Measurements from ENCODE around the gene CD55.

The CD55 gene

DNA sequence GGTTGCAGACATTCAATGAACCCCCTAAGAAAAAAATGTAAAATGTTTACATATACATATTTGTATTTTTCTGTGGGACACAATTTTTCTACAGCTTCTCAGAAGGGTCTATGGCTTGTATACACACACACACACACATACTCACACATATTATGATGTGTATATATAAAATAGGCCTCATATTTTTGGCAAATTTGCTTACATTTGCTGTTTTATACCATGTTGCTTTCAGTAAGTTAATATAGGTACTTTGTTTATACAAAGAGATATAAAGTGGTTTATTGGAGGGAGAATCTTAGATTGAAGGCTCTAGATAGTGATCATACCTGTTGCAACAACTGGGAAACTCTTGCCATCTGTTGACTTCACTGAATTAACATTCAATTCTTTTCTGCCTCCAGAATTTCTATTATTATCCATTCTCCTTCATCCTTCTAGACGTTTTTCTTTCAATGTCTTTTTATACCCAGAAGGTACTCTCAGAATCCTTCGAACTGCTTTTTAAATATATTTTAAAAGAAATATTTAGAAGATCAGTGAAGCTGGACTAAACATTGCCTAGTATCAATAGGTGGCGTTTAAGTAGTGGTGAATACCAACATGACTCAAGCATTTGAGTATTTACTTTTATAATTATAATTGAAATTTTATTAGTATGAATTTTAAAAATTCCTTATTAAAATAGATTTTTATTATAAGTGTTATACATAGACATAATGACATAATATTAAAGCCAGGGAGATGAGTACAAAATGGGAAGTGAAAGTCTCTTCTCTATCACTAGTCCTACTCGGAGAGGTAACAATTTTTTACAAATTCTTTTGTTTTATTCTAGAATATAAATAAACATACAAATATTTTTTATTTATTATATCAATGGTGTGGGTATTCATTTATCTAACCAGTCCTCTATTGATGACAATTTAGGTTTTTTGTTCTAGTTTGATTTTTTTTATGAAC lies 10.2 kb downstream of the CD55 start:
- no peak for DNase-seq

DNA sequence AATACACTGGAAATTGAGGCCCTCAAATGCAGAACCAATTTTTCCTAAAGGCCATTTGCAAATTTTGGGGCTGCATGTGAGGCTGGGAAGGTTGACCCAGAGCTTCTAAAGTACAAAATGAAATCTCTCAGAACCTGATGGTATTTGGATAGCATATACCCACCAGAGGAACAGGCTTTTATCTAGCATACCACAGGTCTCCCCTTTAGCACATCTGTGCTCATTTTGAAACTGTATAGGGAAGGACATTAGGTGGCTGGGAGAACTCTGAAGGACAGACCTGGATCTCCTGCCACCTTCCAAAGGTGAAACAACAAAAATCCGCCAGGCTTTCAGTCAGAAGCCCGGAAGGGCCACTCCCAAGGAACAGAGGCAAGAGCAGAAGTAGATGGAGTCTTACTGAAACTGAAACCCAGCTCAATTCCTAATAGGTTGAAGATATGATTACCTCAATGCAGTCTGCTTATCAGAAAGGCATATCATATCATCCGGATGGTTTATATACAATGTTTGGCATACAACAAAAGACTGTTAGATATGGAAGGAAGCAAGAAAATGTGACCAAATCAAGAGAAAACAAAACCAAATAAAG lies 11.6 kb downstream of the CD55 start:
- no peak for DNase-seq

DNA sequence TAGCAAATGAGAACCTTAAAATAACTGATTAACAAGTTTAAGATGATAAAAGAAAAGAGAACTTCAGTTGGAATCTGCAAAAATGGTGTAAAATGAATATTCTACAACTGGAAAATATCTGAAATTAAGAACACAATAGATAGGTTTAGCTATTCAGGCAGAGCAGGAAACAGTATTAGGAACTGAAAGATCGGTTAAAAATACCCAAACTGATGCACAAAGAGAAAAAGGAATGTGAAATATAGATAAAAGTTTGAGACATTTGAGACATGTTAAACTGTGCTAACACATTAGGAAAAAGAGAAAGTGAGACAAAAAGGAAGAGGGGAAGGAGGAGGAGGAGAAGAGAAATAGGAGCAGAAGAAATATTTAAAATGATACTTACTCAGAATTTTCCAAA lies 12.1 kb downstream of the CD55 start:
- DNase-seq = no peak

DNA sequence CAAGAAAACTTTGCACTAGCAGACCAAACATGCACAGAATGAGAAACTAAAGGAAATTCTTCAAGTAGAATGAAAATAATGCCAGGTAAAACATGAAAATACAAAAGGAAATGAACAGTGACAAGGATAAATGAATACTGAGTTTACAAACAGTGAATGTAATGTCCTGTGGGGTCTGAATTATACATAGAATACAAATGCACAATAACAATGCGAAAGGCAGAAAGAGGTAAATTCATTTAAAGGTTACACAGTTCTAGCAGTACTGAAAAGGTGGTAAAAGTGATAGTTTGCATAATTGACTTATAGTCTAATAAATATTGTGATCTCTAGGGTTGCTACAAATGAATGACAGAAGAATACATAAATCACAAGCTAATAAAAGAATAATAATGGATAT lies 12.9 kb downstream of the CD55 start:
- DNase-seq = no peak

DNA sequence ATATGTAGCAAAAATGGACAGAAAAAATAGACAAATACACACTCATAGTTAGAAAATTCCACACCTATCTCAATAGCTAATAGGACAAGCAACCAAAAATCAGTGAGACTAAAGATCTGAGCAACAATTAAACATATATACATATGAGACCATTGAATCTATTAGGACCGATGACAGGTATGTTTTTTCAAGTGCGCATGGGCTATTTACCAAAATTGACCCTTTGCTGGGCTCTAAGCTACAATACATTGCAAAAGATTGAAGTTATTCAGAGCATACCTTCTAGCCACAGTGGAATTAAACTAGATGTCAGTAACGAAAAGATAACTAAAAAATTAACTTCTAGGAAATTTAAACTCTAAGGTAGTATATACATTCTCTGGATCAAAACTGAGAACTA lies 13.7 kb downstream of the CD55 start:
- DNase-seq = no peak

DNA sequence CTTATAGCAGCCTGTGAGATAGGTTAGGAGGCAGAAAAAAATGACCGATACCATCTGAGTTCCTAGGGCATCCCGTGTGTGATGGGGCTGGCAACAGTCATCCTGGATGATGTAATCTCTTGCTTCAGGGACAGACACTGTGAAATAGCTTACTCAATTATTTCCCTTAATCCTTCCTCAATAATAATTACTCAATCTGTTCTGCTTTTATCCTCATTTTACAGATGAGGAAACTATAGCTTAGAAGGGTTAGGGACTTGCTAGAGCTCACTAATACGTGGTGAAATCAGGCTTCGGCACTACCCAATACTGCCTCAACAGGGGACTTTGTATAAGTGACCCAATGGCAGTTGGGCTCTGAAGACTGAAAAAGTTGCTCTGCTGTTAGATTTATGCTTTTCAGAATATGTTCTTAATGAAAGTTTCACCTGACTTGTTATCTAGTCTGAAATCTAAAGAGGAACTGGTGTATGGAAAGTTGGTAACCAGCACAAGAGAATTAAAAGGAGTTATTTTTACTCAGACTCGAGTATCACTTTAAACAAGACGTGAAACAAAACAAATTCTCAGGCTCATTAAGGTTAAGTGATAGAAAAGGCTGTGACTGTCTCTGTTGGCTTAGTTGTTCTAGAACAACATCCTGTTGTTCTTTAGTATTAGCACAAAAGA lies 14.4 kb downstream of the CD55 start:
- peak in 1 of 2 experiments; percentile 20 for DNase-seq

DNA sequence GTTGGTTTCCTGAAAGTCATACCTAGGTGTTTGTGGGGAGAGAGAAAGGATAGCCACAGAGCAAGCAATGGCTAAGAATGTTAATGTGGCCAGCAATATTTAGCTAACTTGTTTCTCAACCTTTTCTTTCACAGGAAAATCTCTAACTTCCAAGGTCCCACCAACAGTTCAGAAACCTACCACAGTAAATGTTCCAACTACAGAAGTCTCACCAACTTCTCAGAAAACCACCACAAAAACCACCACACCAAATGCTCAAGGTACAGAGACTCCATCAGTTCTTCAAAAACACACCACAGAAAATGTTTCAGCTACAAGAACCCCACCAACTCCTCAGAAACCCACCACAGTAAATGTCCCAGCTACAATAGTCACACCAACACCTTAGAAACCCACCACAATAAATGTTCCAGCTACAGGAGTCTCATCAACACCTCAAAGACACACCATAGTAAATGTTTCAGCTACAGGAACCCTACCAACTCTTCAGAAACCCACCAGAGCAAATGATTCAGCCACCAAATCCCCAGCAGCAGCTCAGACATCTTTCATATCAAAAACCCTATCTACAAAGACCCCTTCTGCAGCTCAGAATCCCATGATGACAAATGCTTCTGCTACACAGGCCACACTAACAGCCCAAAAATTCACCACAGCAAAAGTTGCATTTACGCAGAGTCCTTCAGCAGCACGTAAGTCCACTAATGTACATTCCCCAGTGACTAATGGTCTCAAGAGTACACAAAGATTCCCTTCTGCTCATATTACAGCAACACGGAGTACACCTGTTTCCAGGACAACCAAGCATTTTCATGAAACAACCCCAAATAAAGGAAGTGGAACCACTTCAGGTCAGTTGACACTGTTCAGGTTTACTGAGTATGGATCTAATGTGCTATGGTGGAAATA lies 15.3 kb downstream of the CD55 start:
- DNase-seq = no peak

DNA sequence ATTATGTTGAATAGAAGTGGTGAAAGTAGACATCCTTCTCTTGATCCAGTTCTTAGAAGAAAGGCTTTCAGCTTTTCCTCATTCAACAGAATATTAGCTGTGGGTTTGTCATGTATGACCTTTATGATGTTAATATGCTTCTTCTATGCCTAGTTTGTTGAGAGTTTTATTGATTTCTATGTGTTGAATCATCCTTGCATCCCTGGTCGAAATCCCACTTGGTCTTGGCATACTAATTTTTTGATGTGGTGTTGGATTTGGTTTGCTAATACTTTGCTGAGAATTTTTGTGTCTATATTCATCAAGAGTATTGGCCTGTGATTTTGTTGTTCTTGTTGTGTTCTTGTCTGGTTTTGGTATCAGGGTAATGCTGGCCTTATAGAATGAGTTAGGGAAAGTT lies 20.9 kb downstream of the CD55 start:
- DNase-seq = no peak

DNA sequence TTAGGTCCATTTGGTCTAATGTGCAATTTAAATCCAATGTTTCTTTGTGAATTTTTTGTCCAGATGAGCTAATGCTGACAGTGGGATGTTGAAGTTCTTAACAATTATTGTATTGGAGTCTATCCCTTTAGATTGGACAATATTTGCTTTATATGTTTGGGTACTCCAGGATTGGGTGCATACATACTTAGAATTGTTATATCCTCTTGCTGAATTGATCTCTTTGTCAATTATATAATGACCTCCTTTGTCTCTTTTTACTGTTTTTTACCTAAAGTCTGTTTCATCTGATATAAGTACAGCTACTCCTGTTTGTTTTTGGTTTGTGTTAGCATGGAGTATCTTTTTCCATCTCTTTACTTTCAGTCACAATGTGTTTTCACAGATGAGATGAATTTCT lies 22.2 kb downstream of the CD55 start:
- no peak for DNase-seq

DNA sequence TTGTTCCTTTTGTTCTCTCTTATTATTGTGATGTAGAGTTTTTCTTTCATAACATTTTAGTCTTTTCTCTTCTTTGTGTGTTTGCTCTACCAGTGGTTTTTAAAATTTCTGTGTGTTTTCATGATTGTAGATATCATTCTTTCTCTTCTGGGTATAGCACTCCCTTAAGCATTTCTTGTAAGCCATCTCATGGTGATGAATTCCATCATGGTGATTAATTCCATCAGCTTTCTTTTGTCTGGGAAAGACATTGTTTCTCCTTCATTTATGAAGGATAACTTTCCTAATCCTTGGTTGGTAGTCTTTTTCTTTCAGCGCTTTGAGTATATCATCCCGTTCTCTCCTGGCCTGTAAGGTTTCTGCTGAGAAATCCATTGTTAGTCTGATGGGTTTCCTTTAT lies 22.7 kb downstream of the CD55 start:
- no peak for DNase-seq

DNA sequence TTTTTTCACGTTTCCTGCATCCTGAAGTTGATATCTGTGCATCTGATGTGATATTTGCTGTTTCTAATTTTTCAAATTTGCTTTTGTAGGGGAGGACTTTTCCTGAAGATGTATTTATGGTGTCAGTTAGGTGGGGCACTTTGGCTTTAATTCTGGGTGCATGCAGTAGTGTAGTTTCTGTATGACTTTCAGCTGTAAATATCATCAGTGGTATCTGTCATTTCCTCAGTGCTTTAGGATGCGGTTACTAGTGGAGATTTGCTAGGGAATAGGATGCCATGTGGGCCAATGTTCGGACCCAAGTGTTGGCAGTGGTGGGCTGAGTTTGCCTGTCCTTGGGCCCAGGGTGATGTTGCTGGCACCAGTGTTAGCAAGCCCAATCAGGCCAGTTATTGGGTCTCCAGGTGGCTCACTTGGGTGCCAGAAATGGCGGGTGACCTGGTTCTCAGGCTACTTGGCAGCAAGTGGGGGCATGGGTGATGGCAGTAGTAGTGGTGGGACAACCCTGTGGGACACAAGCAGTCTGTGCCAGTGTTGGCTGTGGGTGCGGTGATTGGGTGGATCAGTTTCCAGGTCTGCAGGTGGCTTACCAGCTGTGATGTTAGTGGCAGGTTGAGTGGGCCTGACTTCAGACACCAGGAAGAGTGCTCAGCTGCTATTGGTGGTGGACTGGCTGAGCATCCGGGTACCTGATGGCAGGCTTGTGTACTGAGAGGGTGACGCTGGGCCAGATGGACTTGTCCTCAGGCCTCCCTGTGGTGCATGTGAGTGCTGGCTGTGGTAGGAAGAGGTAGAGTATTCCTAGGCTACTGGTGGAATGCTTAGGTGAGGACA lies 24.4 kb downstream of the CD55 start:
- DNase-seq = no peak

DNA sequence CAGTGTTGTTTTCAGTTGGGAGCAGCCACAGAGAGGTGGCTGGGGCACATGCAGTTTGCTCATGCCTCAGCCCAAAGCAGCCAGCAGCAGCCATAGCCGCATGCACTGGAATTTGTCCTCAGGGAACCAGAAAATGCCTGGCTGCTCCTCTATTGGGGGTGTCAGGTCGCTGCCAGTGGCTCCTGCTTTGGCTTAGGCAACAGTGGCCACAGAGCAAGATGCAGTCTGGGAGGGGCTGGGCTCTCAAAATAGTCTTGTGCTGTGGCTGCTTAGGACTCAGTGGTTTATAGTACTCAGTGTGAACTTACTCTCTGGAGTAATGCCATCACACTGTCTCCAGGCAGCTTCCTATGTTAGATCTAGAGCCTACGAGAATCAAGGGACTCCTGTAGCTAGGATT lies 25.0 kb downstream of the CD55 start:
- DNase-seq = no peak

DNA sequence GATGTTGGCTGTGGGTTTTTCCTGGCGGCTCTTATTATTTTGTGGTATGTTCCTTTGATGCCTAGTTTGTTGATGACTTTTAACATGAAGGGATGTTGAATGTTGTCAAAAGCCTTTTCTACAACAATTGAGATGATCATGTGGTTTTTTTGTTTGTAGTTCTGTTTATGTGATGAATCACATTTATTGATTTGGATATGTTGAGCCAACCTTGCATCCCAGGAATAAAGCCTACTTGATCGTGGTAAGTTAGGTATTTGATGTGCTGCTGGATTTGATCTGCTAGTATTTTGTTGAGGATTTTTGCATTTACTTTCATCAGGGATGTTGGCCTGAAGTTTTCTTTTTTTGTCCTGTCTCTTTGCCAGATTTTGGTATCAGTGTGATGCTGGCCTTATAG lies 28.5 kb downstream of the CD55 start:
- no peak for DNase-seq

DNA sequence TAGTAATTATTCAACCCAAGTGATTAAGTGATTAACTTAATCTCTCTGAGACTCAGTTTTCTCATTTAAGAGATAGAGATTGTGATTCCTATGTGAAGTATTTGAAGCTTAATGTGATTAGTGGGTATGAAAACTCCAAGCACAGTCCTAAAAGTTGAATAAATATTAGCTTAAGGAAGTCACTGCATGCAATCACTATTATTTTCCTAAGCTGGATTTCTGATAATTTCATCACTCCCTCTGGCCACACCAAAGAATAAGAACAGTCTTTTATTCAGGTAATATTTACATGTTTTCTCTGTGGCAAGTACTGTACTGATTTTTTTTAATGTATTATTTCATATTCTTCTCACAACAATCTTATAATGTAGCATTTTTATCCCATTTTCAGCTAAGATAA lies 31.1 kb downstream of the CD55 start:
- DNase-seq = no peak

DNA sequence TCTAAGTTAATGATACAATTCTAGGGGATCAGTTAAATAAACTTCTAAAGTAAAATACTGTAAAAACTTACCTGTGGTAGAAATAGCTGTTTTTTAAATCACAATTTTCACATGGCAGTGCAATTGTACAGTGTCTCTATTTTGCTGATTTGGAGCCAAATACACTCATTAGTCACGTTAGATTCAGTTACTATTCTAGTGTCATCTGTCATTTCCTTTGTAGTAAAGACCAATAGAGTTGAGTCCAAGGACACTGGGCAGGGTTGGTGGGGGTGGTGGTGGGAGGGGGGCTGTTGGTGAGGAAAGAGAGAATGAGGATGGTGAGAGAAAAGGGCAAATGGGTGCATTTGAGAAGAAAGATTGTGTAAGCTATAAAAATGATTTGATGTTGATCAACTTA lies 33.6 kb downstream of the CD55 start:
- no peak for DNase-seq

DNA sequence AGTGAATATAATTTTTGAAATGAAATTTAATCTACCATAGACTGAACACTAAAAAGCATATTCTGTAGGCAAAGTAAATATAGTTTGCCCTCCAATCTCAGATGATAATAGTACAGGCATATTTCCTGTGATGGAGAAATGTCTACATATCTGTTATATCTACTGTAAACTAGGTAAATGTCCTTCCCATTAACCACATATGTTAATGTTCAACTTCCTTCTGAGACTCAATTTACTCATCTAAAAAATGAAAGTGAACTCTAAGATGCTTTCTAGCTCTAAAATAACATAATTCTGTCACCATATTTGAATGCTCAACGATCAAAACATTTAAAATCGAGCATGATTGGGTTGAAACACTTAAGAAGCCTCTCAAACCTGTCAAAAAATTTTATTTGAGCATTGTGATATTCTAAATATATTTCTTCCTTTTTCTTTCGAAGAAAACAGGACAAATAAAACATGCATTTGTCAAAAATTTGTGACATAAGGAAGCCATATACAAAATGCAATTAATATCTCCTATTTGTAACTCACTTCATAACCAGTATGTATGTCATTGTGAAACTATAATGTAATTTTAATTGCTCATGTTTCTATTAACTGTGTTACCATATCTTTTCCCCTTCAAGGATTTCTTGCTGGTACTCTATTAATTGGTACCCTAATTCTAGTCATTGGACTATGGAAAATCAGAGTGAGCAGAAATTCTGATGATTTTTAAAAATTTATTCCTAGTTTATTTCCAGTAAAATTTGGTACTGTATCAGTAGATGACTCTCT lies 34.2 kb downstream of the CD55 start:
- DNase-seq = no peak

DNA sequence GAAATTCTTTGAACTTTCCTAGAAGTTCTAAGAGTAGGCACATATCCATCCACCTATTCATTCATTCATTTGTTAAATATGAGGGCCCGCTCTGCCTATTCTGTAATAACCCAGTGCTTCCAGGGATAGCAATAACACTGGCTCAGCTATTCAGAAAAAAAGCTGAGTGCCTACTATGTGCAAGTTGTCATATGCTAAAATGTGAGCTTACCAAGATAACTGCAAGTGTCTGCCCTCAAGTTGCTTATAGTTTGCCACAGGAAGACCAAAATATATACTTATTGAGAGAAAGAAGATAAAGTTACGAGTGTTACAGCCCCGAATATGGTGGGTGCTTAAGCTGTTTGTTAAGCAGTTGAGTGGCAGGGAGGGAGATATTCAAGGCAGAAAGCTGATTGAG lies 39.6 kb downstream of the CD55 start:
- no peak for DNase-seq

DNA sequence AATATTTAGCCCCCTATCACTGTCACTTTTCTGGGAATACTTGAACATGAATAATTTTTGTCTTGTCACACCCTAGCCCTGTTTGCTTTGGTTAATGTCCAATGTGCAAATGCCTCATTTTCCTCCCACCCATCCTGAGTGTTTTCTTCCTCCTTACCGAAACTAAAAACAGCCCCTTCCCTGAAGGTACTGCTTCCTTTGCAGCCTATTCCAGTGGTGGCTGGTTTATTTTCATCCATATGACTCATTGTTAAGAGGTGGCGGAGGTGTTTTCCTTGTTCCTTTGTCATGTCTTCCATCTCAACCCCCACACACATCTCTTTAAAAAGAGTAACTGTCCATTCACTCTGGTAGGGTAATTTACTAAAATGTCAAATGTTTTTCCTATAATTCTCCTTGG lies 40.4 kb downstream of the CD55 start:
- no peak for DNase-seq

DNA sequence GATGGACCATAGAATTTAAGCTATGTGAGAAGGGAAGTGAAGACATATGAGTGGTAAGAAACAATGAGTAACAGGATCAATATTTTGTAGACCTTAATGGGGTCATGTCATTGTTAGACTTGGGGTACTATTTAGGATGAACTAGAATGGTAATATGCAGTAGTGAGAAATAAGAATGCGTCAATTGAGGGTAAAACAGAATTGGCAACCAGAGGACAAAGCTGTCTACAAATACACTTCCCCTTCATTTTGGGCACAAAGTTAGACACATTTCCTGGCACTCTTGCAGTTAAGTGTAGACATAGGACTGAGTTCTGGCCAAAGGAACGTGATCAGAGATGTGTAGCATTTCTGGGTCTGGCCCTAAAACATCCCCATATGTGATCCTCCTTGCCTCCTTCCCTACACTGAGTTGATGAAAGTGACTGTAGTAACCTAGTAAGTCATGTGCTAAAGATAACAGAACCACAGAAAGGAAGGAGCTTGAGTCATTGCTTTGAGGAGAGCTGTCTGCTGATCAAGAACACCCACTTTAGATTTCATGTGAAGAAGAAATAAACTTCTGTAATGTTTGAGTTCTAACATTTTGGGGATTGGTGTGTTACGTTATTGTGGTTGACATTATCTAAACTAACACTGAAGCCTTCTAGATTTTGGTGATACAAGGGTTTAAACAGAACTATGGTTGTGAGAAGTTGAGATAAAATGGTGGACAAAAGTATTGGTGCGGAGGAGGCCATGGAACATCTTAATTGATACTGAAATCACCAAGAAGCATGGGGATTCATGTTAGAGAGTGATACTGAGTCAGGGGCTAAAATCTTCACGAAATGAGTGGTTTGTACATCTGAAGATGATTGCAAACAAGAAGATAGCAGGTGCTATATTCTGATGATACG lies 41.7 kb downstream of the CD55 start:
- peak; percentile 74 to 80 for DNase-seq

DNA sequence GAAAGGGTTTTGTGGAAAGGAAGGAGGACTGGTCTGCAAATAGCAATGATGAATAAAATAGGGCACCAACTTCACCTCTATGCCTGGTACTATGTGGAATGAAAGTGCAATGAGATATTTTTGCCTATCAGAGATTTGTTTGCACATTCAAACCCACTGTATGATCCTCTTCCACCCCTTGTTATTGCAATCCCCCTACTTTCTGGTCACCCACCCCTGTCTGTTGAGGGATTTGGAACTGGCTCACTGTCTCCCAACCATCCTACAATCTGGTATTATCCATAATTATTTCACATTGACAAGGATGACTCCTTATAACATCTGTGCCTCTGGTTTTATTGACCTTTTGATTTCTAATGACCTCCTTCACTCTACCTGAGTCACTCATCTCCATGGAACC lies 42.4 kb downstream of the CD55 start:
- no peak for DNase-seq

Data from Kasumi-1 (cell line).